GM18502 (cell line): ENCODE data around the gene CCNO.

Experiments used
- ATAC-seq: cut with Tn5 transposase; IDR thresholded peaks from one replicate; pipeline ENCODE4 v1.9.1; 2021; ENCODE audit warnings: mild to moderate bottlenecking; ENCODE audit not compliant: unreplicated experiment, poor library complexity

CCNO gene

DNA sequence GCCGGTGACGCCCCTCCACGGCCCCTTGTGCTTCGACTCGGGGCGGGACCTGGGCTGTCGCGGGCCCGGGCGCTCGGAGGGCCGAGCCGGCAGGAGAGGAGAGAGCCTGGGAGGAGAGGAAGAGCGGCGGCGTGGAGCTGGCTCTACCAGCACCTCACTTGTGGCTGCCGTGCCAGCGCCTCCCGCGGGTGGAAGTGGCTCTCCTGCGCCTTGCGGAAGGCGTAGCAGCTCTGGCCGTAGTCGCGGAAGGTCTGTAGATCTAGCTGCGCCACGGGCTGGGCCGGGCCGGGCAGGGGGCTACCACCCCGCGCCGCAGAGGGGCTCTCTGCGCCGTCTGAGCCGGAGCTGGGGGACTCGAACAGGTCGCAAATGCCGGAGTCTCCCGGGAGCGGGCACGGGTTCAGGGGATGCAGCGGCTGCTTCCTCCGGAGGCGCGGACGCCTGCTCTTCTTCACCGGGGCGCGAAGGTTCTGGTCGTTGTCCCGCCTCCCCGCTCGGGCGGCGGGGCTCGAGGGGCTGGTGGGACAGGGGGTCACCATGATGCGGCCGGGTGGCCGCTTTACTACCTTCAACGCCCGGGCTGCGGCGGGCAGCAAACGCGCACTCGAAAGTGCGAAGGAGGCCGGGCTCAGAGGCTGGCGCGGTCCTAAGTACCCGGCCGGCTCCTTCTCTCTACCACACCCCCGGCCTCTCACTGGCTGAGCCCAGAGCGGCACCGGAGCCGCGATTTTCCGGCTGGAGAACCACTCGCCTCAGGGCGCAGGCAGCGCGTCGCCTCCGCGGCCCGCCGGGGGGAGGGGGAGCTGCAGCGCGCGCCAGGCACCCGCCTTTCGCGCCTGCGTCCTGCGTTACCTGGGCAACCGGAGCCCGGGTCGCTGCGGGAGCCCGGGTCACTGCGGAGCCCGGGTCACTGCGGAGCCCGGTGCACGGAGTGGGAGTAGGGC is at the start of gene CCNO:
TSS of gene CCNO (minus strand) at position 624 of the 944 bp plus-strand sequence. CDS start at position 539, 85 bp downstream.
- peak; percentile 76 for ATAC-seq

- ATAC-seq: no peak
These were observed 45.4 kb upstream of the CCNO start for GRCh38 chr5:55278778-55279177.

- ATAC-seq: no peak
These were observed 43.4 kb upstream of the CCNO start for GRCh38 chr5:55276771-55277170.

GRCh38 chr5:55258339-55258738 is 24.9 kb upstream of the CCNO start:
- ATAC-seq: no peak

- ATAC-seq: no peak
These were observed 21.4 kb upstream of the CCNO start for GRCh38 chr5:55254802-55255201.

DNA sequence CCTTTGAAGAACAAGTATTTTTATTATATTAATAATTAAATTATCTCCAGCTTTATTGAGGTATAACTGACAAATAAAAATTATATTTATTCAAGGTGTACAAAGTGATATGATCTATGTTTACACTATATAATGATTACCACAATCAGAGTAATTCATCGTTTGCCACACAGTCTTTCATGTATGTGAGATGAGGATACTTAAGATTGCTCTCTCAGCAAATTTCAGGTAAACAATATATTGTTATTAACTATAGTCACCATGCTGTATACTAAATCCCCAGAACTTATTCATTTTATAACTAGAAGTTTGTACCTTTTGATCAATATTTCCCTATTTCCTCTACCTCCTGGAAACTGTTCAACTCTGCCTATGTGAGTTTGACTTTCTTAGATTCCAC is 16.7 kb upstream of the CCNO start:
- no peak for ATAC-seq

- ATAC-seq: no peak
These were observed 8.3 kb upstream of the CCNO start for GRCh38 chr5:55241746-55242145.

DNA sequence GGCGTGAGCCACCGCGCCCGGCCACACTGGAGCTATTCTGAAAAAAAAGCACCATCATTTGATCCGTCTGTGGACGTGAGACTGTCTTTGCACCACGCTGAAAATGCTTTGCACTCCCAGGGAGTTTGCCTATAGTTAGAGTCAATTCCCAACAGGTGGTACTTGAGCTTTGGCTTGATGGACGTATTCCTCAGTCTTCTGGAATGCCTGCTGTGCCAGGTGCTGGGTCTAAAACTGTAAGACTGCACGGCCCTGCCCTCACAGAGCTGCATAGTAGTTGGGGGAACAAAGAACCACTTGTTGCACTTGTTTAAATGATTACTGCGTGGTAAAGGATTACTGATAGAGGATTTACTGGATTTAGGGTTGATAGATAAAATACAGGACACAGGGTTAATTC is 3.4 kb upstream of the CCNO start:
- no peak for ATAC-seq

GRCh38 chr5:55234121-55234700 is 803 bp upstream of the CCNO start:
- no peak for ATAC-seq

GRCh38 chr5:55232271-55232984 is 980 bp downstream of the CCNO start:
- ATAC-seq: no peak

DNA sequence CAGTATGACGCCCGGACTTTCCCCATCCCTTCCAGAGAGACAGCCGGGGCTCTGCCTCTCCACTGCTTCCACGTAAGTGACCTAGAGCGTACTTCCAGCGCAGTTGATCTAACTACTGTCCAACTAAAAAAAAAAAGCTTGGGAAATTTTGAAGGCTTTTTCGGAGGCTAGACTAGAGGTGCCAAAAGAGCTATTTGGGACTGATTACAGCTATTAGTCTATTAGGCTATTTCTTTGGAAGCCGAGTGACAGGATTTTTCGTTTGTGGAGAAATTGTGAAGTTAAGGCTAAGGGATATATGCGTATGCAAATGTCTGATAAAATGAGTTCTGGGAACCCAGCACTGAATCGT is 1.5 kb downstream of the CCNO start:
- ATAC-seq: no peak

GRCh38 chr5:55231029-55231918 is 2.1 kb downstream of the CCNO start:
- no peak for ATAC-seq

GRCh38 chr5:55230086-55230629 is 3.2 kb downstream of the CCNO start:
- ATAC-seq: no peak

DNA sequence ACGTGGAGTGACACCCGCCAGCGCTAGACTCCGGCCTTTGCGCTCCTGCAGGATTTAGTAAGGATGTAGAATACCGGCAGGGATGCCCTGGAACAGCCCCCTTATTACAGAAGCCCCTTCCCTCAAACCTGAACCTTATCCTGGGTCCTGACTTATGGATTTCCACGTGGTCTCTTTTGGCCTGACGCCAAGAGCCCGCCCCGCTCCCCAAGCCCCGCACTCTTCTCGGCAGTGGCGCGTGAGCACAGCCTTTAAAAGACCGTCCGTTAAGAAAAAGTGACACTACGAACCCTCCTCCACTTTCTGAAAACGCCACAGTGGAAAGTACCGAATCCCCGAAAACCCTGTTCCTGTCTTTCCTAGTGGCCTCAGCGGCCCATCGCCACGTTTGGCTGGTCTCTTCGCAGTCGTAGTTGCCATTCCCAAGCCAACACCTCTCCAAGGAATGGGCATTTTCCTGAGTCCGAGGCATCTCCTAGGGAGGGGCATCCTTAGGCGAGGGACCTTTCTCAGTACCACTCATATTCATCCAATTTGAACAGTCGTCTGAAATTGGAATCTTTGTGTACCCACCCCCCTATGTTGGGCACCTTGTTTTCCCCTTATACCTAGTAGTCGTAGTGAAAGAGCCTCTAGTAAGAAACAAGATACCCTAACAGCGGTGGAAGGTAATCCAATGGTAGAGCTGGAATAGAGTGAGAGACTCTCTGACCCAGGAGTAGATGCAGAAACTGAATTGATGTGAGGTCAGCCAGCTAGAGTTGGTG is 5.6 kb downstream of the CCNO start:
- ATAC-seq: no peak

- ATAC-seq: peak; percentile 53
These were observed 6.3 kb downstream of the CCNO start, which contains the start of gene MCIDAS for GRCh38 chr5:55226934-55227663. Gene MCIDAS, minus strand, starts transcription at chr5:55227315. Its CDS starts 177 bp downstream, at chr5:55227138.

DNA sequence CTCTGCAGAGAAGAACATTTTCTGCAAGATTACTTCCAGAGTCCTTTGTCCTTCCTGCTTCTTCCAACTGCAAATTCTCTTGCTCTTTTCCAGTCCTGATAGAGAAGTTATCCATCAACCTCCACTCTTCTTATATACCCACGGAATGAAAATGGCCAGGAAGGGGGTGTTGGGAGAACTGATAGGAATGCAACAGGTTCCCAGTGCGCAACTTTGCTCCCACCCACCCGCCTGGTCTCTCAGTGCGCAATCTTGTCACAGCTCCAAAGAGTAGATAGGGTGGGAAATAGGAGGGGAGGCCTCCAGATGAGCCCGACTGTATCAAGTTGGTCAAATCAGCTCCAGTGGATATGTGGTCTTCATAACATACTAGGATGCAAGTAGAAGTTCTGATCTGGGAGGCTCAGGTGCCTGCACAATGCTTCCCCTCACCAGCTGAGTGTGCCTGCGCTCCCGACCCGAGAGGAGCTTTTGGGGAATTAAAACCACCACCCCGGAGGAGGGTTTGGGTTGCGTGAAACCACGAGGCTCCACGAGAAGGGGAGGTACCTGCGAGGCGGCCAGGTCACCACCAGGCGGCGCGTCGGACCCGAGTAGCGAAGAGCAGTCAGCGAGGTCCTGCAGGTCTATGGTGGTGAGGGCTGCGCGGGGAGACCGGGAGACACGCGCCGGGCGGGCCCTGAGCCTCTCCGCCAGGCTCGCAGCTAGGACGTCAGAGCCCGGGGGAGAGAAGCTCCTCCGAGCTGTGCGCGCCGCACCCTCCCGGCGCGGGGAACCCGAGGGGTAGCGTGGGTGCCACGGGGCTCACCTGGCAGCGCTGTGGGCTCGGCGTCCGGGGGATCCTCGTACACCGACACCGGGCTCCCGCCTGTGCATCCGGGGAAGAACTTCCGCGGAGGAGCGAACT is 7.1 kb downstream of the CCNO start:
- ATAC-seq: peak; percentile 53

DNA sequence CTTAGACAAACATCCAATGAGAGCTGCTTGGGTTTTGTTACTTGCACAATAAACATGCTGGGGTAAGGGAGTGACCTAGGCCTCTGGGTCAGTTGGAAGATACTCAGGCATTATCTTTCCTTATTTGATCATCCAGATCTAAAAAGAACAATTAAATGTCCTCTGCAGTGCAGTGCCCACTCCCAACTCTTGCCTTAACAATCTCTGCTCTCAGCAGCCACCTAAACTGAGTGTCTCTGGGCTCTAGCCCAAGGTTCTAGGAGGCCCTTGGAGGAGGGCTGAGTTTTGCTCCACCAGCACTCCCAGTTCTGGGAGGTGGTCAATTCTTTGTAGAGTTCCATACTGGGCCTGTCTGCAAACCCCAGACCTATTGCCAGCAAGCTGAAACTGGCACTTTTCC is 8.1 kb downstream of the CCNO start:
- no peak for ATAC-seq
